ENCODE results near the gene ALKBH4.

Gene ALKBH4

GRCh38 chr7:102424129-102424551 lies 40.5 kb downstream of the ALKBH4 start:
- Histone ChIP-seq H3K27me3 (no peaks in the 10 kb centered on the region), H3K4me3 (no peak overlapping the region), H3K9me3 (no peaks in the 10 kb centered on the region), H3K27ac (no peak overlapping the region), H3K4me1 (no peaks in the 10 kb centered on the region), H3K36me3 (peaks cover 32 to 84% (median 51%) of the 10 kb centered on the region in 3 donors)
- no peak for TF ChIP-seq CTCF (IDR thresholded peaks at IDR 0.05)
- intact Hi-C loops (cut with DNase I; ENCODE audit: low total_unique reads): no loop called here
- DNase-seq: no peak

GRCh38 chr7:102421706-102422240 lies 42.9 kb downstream of the ALKBH4 start:
- intact Hi-C loops (cut with DNase I; ENCODE audit: low total_unique reads): no loop called here

GRCh38 chr7:102418592-102418991 lies 46.1 kb downstream of the ALKBH4 start:
- Histone ChIP-seq H3K36me3 (peaks cover 34 to 94% (median 52%) of the 10 kb centered on the region in 3 donors), H3K27me3 (no peaks in the 10 kb centered on the region), H3K27ac (no peak overlapping the region), H3K4me1 (no peaks in the 10 kb centered on the region), H3K4me3 (no peak overlapping the region), H3K9me3 (no peaks in the 10 kb centered on the region)
- intact Hi-C loops (cut with DNase I; ENCODE audit: low total_unique reads): no loop called here
- no peak for TF ChIP-seq CTCF (IDR thresholded peaks at IDR 0.05)
- DNase-seq: no peak

More at GRCh38 chr7:102421706-102422240, 42.9 kb downstream of the ALKBH4 start:
- no peaks in the 10 kb centered on the region for H3K4me1 ChIP-seq
- DNase-seq: no peak
- no peak overlapping the region for H3K4me3 ChIP-seq
- no peak for TF ChIP-seq CTCF (IDR thresholded peaks at IDR 0.05)
- no peak overlapping the region for H3K27ac ChIP-seq
- no peaks in the 10 kb centered on the region for H3K27me3 ChIP-seq
- peaks cover 33 to 94% (median 50%) of the 10 kb centered on the region in 3 donors for H3K36me3 ChIP-seq
- H3K9me3 ChIP-seq: no peaks in the 10 kb centered on the region

GRCh38 chr7:102417105-102417504 lies 47.6 kb downstream of the ALKBH4 start:
- Histone ChIP-seq H3K27me3 (no peaks in the 10 kb centered on the region), H3K36me3 (peaks cover 43 to 96% (median 59%) of the 10 kb centered on the region in 3 donors), H3K4me1 (no peaks in the 10 kb centered on the region), H3K4me3 (no peak overlapping the region), H3K9me3 (no peaks in the 10 kb centered on the region), H3K27ac (no peak overlapping the region)
- intact Hi-C loops (cut with DNase I; ENCODE audit: low total_unique reads): no loop called here
- TF ChIP-seq CTCF (IDR thresholded peaks at IDR 0.05): no peak
- no peak for DNase-seq

- Histone ChIP-seq H3K36me3 (peaks cover 38 to 96% (median 63%) of the 10 kb centered on the region in 3 donors), H3K4me3 (no peak overlapping the region), H3K27me3 (no peaks in the 10 kb centered on the region), H3K9me3 (no peaks in the 10 kb centered on the region), H3K27ac (no peak overlapping the region), H3K4me1 (no peaks in the 10 kb centered on the region)
- no peak for TF ChIP-seq CTCF (IDR thresholded peaks at IDR 0.05)
- DNase-seq: no peak
- intact Hi-C loops (cut with DNase I; ENCODE audit: low total_unique reads): no loop called here
Measured at GRCh38 chr7:102416406-102416805, 48.3 kb downstream of the ALKBH4 start.
